HepG2 (cell line): ENCODE data around the gene PEAK3. TPM values are rescaled to one million over a fixed set of nuclear protein-coding genes. Genes with fewer than 3 reads are reported as not detected.
A peak's percentile ranks its signal among the peaks of the same experiment; 100 is the strongest.

Experiments
- ATF7-NPFF ChIP-seq: sonication (generic); formaldehyde crosslinking; IDR thresholded peaks from 2 replicates; pipeline ENCODE4 v1.8.1; 2023; ENCODE audit warnings: mild to moderate bottlenecking, low read depth, missing genetic modification reagents, moderate library complexity
- BRCA1 ChIP-seq: sonication (generic); formaldehyde crosslinking; IDR thresholded peaks from 2 replicates; pipeline ENCODE4 v1.4.0; 2020; ENCODE audit warnings: missing genetic modification reagents
- MLLT10 ChIP-seq: sonication (generic); formaldehyde crosslinking; IDR thresholded peaks from 2 replicates; pipeline ENCODE4 v1.4.0; 2020; ENCODE audit warnings: missing genetic modification reagents
- TEAD3 ChIP-seq: optimal IDR thresholded peaks from 2 replicates; pipeline ENCODE3; 2016; ENCODE audit warnings: borderline replicate concordance
- TMF1 ChIP-seq: sonication (generic); formaldehyde crosslinking; IDR thresholded peaks from 2 replicates; pipeline ENCODE4 v1.8.1; 2022; ENCODE audit warnings: low read depth, missing genetic modification reagents
- ZNF136 ChIP-seq: sonication (generic); formaldehyde crosslinking; IDR thresholded peaks from 2 replicates; pipeline ENCODE4 v1.8.1; 2022; ENCODE audit warnings: low read depth, mild to moderate bottlenecking, moderate library complexity, missing genetic modification reagents
- ZNF318 ChIP-seq: sonication (generic); formaldehyde crosslinking; IDR thresholded peaks from 2 replicates; pipeline ENCODE4 v1.4.0; 2020; ENCODE audit warnings: mild to moderate bottlenecking, missing genetic modification reagents
- ZNF609 ChIP-seq: sonication (generic); formaldehyde crosslinking; IDR thresholded peaks from 2 replicates; pipeline ENCODE4 v1.4.0; 2020; ENCODE audit warnings: mild to moderate bottlenecking, missing genetic modification reagents, borderline replicate concordance
- ZNF615 ChIP-seq: sonication (generic); formaldehyde crosslinking; IDR thresholded peaks from 2 replicates; pipeline ENCODE4 v1.5.0; 2020; ENCODE audit warnings: mild to moderate bottlenecking, missing genetic modification reagents, borderline replicate concordance
- ZNF672 ChIP-seq: sonication (generic); formaldehyde crosslinking; IDR thresholded peaks from 2 replicates; pipeline ENCODE4 v1.8.1; 2022; ENCODE audit warnings: missing genetic modification reagents
- ZNF83 ChIP-seq: sonication (generic); formaldehyde crosslinking; IDR thresholded peaks from 2 replicates; pipeline ENCODE4 v1.4.0; 2020; ENCODE audit warnings: missing genetic modification reagents, mild to moderate bottlenecking, borderline replicate concordance
- polyA plus RNA-seq, 8 experiments: library from polyadenylated mRNA; depleted of rRNA in 3 of 8; stranded (reverse) in 7 of 8; unstranded in 1 of 8; fragments of >200 nt; fragmentation: Illumina TruSeq in 4 of 8; extraction: Trizol in 4 of 8; gene quantifications; 2 replicates each; pipeline versions ENCODE4 v1.2.1 to v1.2.3, GENCODE V29; 2011 to 2016; ENCODE audit warnings: low read depth in 4 of 8, missing spikeins in 1 of 8, mixed read lengths in 1 of 8; ENCODE audit not compliant: insufficient read depth in 1 of 8
- total RNA-seq, 5 experiments: library from RNA; depleted of rRNA; stranded (reverse); fragments of >200 nt; fragmentation: Illumina TruSeq; extraction: Trizol; gene quantifications; 2 replicates each; pipeline ENCODE4 v1.2.3, GENCODE V29; 2016; ENCODE audit warnings: low read depth in 1 of 5
- TF ChIP-seq, protein P1 (sequence below): IDR thresholded peaks from 2 replicates; pipeline ENCODE4 v1.6.1; 2016; ENCODE audit warnings: low read depth, borderline replicate concordance
- TF ChIP-seq, protein P2 (sequence below): sonication (generic); formaldehyde crosslinking; IDR thresholded peaks from 2 replicates; pipeline ENCODE4 v1.4.0; 2020; ENCODE audit warnings: mild to moderate bottlenecking, missing genetic modification reagents
- TF ChIP-seq, protein P3 (sequence below): sonication (generic); formaldehyde crosslinking; IDR thresholded peaks from 2 replicates; pipeline ENCODE4 v1.5.1; 2020; ENCODE audit warnings: missing genetic modification reagents, mild to moderate bottlenecking, borderline replicate concordance

PEAK3 gene
- total and polyA plus RNA-seq, 2 of the 13 experiments (the other 11 are each of a cell fraction or from before 2014, with no cell fraction given): not detected

- no peak for TF ChIP-seq TEAD3 (CRISPR knock-in tag)
- TF ChIP-seq MLLT10 (CRISPR knock-in tag): no peak
- no peak for TF ChIP-seq ZNF672
- TF ChIP-seq ZNF615 (CRISPR knock-in tag): no peak
- TF ChIP-seq, protein P1, sequence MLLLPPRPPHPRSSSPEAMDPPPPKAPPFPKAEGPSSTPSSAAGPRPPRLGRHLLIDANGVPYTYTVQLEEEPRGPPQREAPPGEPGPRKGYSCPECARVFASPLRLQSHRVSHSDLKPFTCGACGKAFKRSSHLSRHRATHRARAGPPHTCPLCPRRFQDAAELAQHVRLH (CRISPR knock-in tag): no peak
- TF ChIP-seq ZNF83: no peak
- TF ChIP-seq, protein P2, sequence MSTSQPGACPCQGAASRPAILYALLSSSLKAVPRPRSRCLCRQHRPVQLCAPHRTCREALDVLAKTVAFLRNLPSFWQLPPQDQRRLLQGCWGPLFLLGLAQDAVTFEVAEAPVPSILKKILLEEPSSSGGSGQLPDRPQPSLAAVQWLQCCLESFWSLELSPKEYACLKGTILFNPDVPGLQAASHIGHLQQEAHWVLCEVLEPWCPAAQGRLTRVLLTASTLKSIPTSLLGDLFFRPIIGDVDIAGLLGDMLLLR (CRISPR knock-in tag): peak; percentile 57; the same call in 1 of the 2 replicates
- no peak for TF ChIP-seq ZNF318
- TF ChIP-seq, protein P3, sequence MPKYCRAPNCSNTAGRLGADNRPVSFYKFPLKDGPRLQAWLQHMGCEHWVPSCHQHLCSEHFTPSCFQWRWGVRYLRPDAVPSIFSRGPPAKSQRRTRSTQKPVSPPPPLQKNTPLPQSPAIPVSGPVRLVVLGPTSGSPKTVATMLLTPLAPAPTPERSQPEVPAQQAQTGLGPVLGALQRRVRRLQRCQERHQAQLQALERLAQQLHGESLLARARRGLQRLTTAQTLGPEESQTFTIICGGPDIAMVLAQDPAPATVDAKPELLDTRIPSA (CRISPR knock-in tag): no peak
- no peak for TF ChIP-seq ZNF136
- no peak for TF ChIP-seq ATF7-NPFF (CRISPR knock-in tag)
- peak; percentile 64; the same call in 1 of the 2 replicates for TF ChIP-seq ZNF609 (CRISPR knock-in tag)
- no peak for TF ChIP-seq TMF1 (CRISPR knock-in tag)
- TF ChIP-seq BRCA1 (CRISPR knock-in tag): no peak
Observed at GRCh38 chr19:2287585-2288337, 5.8 kb upstream of the PEAK3 start (continued).
